ENCODE results near the gene LCP2. TPM values are rescaled to one million over a fixed set of nuclear protein-coding genes. Genes with fewer than 3 reads are reported as not detected.

Gene LCP2
- total and polyA plus RNA-seq, 2 of the 4 experiments (the other 2 are of a cell fraction): not detected

- ChIA-PET POLR2A (ENCODE audit: unreplicated experiment) (no interaction called here), CTCF (no interaction called here)
- no TSS peak for BruUV-seq (replicated peaks)
- Histone ChIP-seq H3K9me3 (ENCODE audit: control insufficient read depth, insufficient read depth, low read length) (no peaks in the 10 kb centered on the region), H4K20me1 (ENCODE audit: insufficient read depth, low read length) (no peaks in the 10 kb centered on the region), H3K79me1 (ENCODE audit: low read depth in 1 of 2, low read length in 2 of 2) (no peaks in the 10 kb centered on the region), H3K27me3 (ENCODE audit: control insufficient read depth, insufficient read depth, low read length) (no peaks in the 10 kb centered on the region; the same call in 1 of the 2 replicates), H3K36me3 (ENCODE audit: control insufficient read depth, insufficient read depth, low read length) (no peaks in the 10 kb centered on the region), H2BK5ac (ENCODE audit: low read depth, low read length, poor library complexity, severe bottlenecking) (no peak overlapping the region), H3K18ac (ENCODE audit: low read depth, low read length) (no peak overlapping the region), H2BK15ac (ENCODE audit: low read depth, low read length) (no peak overlapping the region), H3K27ac (ENCODE audit: insufficient read depth, low read length) (no peak overlapping the region), H3K23ac (ENCODE audit: low read depth, low read length) (no peak overlapping the region), H3K9ac (ENCODE audit: low read depth, low read length) (no peak overlapping the region), H3K4me3 (ENCODE audit: insufficient read depth, low read depth, low read length) (no peak overlapping the region), H2AK5ac (ENCODE audit: low read depth, low read length) (no peak overlapping the region), H4K5ac (ENCODE audit: low read depth, low read length) (no peak overlapping the region), H3K4me2 (ENCODE audit: low read depth, low read length) (no peak overlapping the region), H4K8ac (ENCODE audit: low read depth in 2 of 2, low read length in 2 of 2) (no peak overlapping the region), H3K4ac (ENCODE audit: low read depth, low read length) (no peak overlapping the region), H3K4me1 (ENCODE audit: control insufficient read depth, insufficient read depth, low read length) (no peaks in the 10 kb centered on the region), H3K9me1 (ENCODE audit: insufficient read depth, low read length) (no peaks in the 10 kb centered on the region), H2BK120ac (ENCODE audit: low read depth, low read length) (no peak overlapping the region), H2AK9ac (replicated peaks; ENCODE audit: low read depth, low read length, poor library complexity) (no peak overlapping the region), H2AFZ (replicated peaks; ENCODE audit: low read length, poor library complexity) (no peak overlapping the region), H3K14ac (replicated peaks; ENCODE audit: low read depth, low read length) (no peak overlapping the region), H3K56ac (ENCODE audit: extremely low read depth, insufficient read depth, low read length) (no peak overlapping the region), H4K91ac (ENCODE audit: insufficient read depth, low read depth, low read length) (no peak overlapping the region), H2BK20ac (ENCODE audit: low read depth, low read length) (no peak overlapping the region)
- intact Hi-C loops (cut with micrococcal nuclease) (no loop called here), in situ Hi-C loops (cut with MboI; ENCODE audit: low sequenced_read_pairs) (no loop called here), dilution Hi-C loops (cut with HindIII; ENCODE audit: low sequenced_read_pairs, unreplicated experiment) (no loop called here)
- 100% methylated on average over 1 of the region's 8 CpGs; no CpG with 5 or more reads in 1 of the 2 experiments for WGBS, 2 experiments (ENCODE audit: extremely low coverage in 2 of 2, insufficient read length in 1 of 2)
- DNase-seq (no peak), ATAC-seq (ENCODE audit: low read depth) (no peak)
- TF ChIP-seq MAFK (IDR thresholded peaks at IDR 0.05; ENCODE audit: low read depth, low read length): no peak
- no peak for TF ChIP-seq MAZ (IDR thresholded peaks at IDR 0.05; ENCODE audit: borderline replicate concordance, low read depth, low read length)
- no peak for TF ChIP-seq BHLHE40 (IDR thresholded peaks at IDR 0.05; ENCODE audit: low read depth, low read length)
- no peak for TF ChIP-seq USF2 (IDR thresholded peaks at IDR 0.05; ENCODE audit: low read depth, low read length)
- no peak for TF ChIP-seq MXI1 (IDR thresholded peaks at IDR 0.05; ENCODE audit: borderline replicate concordance, low read depth, low read length)
- TF ChIP-seq CEBPB (IDR thresholded peaks at IDR 0.05; ENCODE audit: low read depth, low read length): no peak
- no peak for TF ChIP-seq RAD21 (IDR thresholded peaks at IDR 0.05; ENCODE audit: low read length)
- no peak for TF ChIP-seq CHD1 (IDR thresholded peaks at IDR 0.05; ENCODE audit: low read depth, low read length)
- no peak for TF ChIP-seq NFE2L2 (IDR thresholded peaks at IDR 0.05; ENCODE audit: low read depth, low read length)
- TF ChIP-seq FOS (IDR thresholded peaks at IDR 0.05; ENCODE audit: low read depth, low read length): no peak
Measured at GRCh38 chr5:170206958-170207357, 90.6 kb downstream of the LCP2 start.
